GM12801 (cell line): ENCODE data around the gene PNPLA3.

Source experiments
- TF ChIP-seq, protein P1 (sequence below): IDR thresholded peaks from one replicate; pipeline ENCODE4 v1.5.1; 2011; ENCODE audit warnings: control low read depth; ENCODE audit not compliant: insufficient read length; ENCODE audit errors: extremely low read depth

Gene PNPLA3

DNA sequence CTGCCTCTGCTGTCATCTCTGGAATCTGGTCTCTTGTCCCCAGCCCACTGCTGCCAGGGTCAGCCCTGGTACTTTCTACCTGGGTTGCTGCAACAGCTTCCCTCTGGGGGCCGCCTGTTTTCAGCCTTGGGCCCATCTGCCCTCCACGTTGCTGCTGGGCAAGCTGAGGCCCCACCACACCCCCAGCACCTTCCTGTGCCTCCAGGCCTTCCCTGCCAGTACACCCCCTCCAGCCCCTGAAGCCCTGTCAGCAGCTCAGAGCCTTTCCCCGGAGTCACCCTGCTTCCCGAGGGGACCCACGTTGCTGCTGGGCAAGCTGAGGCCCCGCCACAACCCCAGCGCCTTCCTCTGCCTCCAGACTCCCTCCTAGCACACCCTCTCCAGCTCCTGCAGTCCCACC lies 28.4 kb downstream of the PNPLA3 start:
- TF ChIP-seq, protein P1, sequence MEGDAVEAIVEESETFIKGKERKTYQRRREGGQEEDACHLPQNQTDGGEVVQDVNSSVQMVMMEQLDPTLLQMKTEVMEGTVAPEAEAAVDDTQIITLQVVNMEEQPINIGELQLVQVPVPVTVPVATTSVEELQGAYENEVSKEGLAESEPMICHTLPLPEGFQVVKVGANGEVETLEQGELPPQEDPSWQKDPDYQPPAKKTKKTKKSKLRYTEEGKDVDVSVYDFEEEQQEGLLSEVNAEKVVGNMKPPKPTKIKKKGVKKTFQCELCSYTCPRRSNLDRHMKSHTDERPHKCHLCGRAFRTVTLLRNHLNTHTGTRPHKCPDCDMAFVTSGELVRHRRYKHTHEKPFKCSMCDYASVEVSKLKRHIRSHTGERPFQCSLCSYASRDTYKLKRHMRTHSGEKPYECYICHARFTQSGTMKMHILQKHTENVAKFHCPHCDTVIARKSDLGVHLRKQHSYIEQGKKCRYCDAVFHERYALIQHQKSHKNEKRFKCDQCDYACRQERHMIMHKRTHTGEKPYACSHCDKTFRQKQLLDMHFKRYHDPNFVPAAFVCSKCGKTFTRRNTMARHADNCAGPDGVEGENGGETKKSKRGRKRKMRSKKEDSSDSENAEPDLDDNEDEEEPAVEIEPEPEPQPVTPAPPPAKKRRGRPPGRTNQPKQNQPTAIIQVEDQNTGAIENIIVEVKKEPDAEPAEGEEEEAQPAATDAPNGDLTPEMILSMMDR: no peak

DNA sequence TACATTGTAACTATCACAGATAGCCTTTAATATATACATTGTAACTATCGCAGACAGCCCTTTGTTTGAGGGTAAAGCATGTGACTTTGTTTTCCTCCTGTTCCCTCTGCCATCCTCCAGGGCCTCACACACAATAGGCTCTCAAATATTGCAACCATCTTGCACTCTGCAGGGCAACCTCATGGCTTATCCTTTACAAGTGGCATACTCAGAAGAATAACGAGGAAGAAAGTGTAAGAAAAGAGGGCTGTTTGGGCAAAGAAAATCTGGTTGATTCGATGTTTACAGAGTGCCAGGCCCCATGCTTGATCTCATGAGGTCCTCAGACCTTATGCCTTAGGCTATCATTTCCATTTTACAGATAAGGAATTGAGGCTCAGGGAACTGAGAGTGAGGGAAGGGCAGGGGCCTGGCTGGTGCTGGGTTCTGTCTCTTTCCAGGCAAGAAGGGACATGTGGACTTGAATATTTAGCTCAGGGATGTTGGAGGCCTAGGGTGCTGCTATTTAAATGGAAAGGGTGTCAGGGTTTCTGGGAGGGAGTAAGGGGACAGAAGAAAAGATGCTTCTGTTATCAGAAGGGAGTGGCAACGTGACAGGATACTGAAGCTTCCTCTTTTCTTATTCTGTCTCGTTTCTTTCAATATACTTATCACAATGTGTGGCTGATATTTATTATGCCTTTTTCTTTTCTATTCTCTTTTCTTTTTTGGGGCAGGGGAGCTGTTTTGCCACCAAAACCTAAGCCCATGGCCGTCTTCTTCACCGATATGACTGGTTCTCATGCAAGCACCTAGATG lies 30.6 kb downstream of the PNPLA3 start:
- TF ChIP-seq, protein P1: no peak

DNA sequence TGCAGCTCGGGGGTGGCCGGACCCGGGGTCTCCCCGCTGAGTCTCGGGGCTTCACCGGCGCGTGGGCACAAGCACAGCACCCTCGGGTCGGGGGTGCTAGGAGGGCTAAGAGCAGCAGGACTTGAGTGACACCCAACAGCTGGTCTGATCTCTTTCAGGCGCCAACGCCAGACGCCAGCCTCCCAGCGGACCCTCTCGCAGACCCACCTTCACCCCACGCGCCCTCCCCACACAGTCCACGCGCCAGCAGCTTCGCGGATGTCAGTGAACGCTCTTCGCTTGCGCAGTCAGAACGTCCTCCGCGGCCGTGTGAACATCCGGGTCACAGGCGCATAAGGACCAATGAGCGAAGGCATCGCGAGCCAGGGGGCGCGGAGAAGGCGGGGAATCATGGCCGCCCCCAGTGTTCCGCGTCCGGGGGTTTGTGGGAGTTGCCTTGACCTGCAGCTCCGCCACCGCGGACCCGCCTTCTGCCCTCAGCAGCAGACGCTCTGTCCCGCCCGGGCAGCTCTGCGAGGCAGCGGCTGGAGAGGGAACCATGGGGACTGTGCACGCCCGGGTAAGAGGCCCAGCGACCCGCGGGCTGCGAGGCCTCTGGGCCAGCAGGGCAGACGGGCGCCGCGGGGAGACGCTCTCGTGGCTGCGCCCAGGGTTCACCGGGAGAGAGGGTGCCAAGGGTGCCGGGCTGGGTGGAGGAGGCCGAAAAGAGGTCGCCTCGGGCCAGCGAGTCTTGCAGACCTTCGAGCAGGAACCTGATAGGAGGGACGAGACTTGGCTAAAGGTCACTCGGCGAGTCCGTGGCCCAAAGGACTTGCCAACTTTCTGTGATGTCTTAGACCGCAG lies 31.7 kb downstream of the PNPLA3 start, which contains the start of gene SAMM50:
TSS of gene SAMM50 (plus strand) at position 403 of the 843 bp plus-strand sequence. CDS start at position 539, 136 bp downstream.
- TF ChIP-seq, protein P1: no peak

DNA sequence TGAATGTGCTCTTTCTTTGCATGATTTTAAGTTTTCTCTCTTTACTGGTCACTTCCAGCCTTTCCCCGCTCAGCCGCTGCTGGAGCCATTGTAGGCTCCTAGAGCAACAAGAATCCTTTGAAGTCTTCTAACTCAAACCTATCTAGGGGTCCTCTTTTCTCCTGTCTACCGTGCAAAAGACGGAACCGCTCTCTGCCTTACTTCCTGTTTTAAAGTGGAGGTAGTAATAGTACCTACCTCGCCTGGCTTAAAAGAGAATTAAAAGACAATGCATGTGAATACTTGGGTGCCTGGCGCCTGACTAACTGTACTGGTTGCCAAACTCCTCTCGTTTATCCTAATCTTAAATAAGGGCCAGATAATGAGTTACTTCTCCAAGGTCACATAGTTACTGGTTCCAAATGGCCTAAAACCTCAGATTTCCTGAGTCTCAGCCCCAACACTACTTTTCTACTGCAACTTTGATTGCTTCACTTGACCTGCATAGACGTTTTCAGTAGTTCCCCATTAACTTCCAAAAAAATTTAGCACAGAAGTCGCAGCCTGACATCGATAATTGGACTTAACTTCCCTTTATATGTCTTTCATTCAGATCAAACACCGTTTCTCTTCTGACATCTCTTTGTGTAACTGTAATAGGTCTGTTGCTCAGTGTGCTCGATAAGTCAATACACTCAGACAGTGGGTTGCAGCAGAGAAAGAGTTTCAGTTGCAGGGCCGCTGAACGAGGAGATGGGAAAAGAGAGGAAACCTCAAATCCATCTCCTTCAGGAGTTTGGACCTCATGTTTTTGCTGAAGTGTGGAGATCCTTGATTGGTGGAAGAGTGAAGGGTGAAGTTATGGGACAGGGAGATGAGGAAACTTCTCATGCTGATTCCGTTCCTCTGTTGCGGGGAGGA lies 32.5 kb downstream of the PNPLA3 start:
- TF ChIP-seq, protein P1: no peak

DNA sequence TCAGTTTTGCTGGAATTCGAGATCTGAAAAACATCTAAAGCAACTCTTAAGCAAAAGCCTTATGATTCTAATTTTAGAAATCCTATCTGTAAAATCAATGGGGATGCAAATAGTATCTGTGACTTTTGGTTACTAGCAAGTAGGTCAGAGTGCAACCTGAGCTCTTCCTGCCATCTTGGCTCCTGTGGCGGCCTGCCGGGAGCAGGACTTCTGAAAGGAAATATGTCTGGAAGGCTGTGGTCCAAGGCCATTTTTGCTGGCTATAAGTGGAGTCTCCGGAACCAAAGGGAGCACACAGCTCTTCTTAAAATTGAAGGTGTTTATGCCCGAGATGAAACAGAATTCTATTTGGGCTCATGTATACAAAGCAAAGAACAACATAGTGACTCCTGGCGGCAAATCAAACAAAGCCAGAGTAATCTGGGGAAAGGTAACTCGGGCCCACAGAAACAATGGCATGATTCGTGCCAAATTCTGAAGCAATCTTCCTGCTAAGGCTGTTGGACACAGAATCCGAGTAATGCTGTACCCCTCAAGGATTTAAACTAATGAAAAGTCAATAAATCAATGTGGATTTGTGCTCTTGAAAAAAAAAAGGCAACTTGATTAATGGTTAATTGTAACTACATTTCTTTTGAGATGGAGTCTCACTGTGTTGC lies 33.3 kb downstream of the PNPLA3 start:
- TF ChIP-seq, protein P1: no peak

DNA sequence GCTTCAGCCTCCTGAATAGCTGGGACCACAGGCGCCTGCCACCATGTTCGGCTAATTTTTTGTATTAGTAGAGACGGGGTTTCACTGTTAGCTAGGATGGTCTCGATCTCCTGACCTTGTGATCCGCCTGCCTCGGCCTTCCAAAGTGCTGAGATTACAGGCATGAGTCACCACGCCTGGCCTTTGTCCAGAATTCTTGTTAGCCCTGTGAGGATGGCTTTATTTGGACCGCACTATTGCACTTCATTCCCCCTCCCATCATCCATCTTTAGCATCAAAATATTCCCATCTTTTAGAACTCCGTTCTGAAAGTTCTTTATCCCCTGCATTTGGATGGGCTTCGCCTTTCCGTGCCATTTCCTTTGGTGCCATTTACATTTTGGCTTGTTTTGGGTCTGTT lies 34.3 kb downstream of the PNPLA3 start:
- TF ChIP-seq, protein P1: no peak
